NCI-H146 (cell line): ENCODE results near the gene CHD5.

Experiments used
- DNase-seq: peaks from one replicate; lab custom pipeline; 2025; lab: John Stamatoyannopoulos, UW

CHD5 gene

GRCh38 chr1:6059866-6060265 is 120.3 kb downstream of the CHD5 start:
- DNase-seq, result no peak

GRCh38 chr1:6057170-6057845 is 122.8 kb downstream of the CHD5 start:
- no peak for DNase-seq

- DNase-seq, result no peak
Measured at GRCh38 chr1:6056572-6056948, 123.6 kb downstream of the CHD5 start.

- no peak for DNase-seq
Measured at GRCh38 chr1:6054596-6054995, 125.5 kb downstream of the CHD5 start.

- no peak for DNase-seq
Measured at GRCh38 chr1:6053206-6053546, 126.9 kb downstream of the CHD5 start.

GRCh38 chr1:6052543-6053205 is 127.4 kb downstream of the CHD5 start:
- DNase-seq, result peak; percentile 58
